Stomach (tissue), 4 donors: Measurements from ENCODE around the gene CHMP3.

Experiments used
- CTCF ChIP-seq, 7 experiments: fragments of 450-650 bp in 4 of 7; fragments of 200-600 bp in 3 of 7; sonication (generic) in 3 of 7; IDR thresholded peaks; one replicate each; pipeline ENCODE4 v1.5.1; 2016 to 2019; ENCODE audit warnings: antibody characterized with exemption in 7 of 7, control low read depth in 2 of 7, mild to moderate bottlenecking in 1 of 7
- POLR2A ChIP-seq, 4 donors: fragments of 450-650 bp; IDR thresholded peaks; one replicate each; pipeline ENCODE4 v1.6.1; 2016; ENCODE audit warnings: antibody characterized with exemption in 4 of 4, control low read depth in 2 of 4, mild to moderate bottlenecking in 1 of 4, moderate library complexity in 1 of 4
- POLR2AphosphoS5 ChIP-seq, 3 donors: sonication (generic); formaldehyde crosslinking; IDR thresholded peaks; one replicate each; pipeline ENCODE4 v1.6.1; 2016; ENCODE audit warnings: antibody characterized with exemption in 3 of 3

DNA sequence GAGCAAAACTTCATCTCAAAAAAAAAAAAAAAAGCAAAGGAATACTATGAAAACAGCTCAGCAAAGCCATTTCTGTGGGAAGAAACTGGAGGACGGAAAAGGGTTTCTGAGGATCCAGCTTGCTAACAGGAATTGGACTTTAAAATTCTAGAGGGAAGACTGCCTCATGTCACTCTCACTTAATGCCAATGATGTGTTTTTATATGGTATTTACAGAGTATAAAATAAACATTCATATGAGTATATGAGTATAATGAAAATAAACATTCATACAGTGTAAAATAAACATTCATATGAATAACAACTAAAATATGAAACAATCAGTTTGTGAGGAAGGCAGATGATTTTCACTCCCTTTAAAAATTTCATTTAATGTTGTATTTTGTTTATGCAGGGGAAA, 43.9 kb downstream of the CHMP3 start:
- TF ChIP-seq CTCF (IDR thresholded peaks at IDR 0.05) (no peak), POLR2A (IDR thresholded peaks at IDR 0.05) (no peak), POLR2AphosphoS5 (IDR thresholded peaks at IDR 0.05) (no peak)
